GM21360 (cell line): ENCODE data around the gene SAMD4A.
"Not testable (repeated sequence)": the region's sequence is repeated elsewhere in the genome, so short reads cannot be mapped to it uniquely, and the experiment has no call there.

Source experiments
- ATAC-seq: cut with Tn5 transposase; IDR thresholded peaks from one replicate; pipeline ENCODE4 v1.9.1; 2021; ENCODE audit warnings: mild to moderate bottlenecking, moderate library complexity; ENCODE audit not compliant: unreplicated experiment

The SAMD4A gene

GRCh38 chr14:54789781-54790480, 223.0 kb downstream of the SAMD4A start:
- ATAC-seq: no peak

- no peak for ATAC-seq
Observed at GRCh38 chr14:54791001-54791400, 224.1 kb downstream of the SAMD4A start.

GRCh38 chr14:54792288-54792687, 225.4 kb downstream of the SAMD4A start:
- ATAC-seq: no peak

- ATAC-seq: no peak
Observed at GRCh38 chr14:54794159-54794558, 227.2 kb downstream of the SAMD4A start.

- ATAC-seq: no peak
Observed at GRCh38 chr14:54794796-54795195, 227.9 kb downstream of the SAMD4A start.

- ATAC-seq: no peak
Observed at GRCh38 chr14:54796961-54797360, 230.0 kb downstream of the SAMD4A start.

- no peak for ATAC-seq
Observed at GRCh38 chr14:54797556-54797955, 230.6 kb downstream of the SAMD4A start.

GRCh38 chr14:54797986-54798385, 231.1 kb downstream of the SAMD4A start:
- no peak for ATAC-seq

GRCh38 chr14:54798465-54799124, 231.7 kb downstream of the SAMD4A start:
- no peak for ATAC-seq

GRCh38 chr14:54801482-54801881, 234.6 kb downstream of the SAMD4A start:
- not testable (repeated sequence) for ATAC-seq

GRCh38 chr14:54803396-54803795, 236.5 kb downstream of the SAMD4A start:
- no peak for ATAC-seq

GRCh38 chr14:54803926-54804537, 237.1 kb downstream of the SAMD4A start:
- no peak for ATAC-seq

GRCh38 chr14:54804538-54805041, 237.7 kb downstream of the SAMD4A start:
- ATAC-seq: no peak

GRCh38 chr14:54805070-54805444, 238.1 kb downstream of the SAMD4A start:
- no peak for ATAC-seq

GRCh38 chr14:54805445-54806322, 238.8 kb downstream of the SAMD4A start:
- peak; percentile 64 for ATAC-seq

GRCh38 chr14:54806616-54807015, 239.7 kb downstream of the SAMD4A start:
- ATAC-seq: no peak

GRCh38 chr14:54807428-54807827, 240.5 kb downstream of the SAMD4A start:
- ATAC-seq: no peak

- no peak for ATAC-seq
Observed at GRCh38 chr14:54807881-54808280, 241.0 kb downstream of the SAMD4A start.

GRCh38 chr14:54808326-54809161, 241.6 kb downstream of the SAMD4A start:
- no peak for ATAC-seq

GRCh38 chr14:54809767-54810166, 242.8 kb downstream of the SAMD4A start:
- ATAC-seq: peak; percentile 61
